ENCODE results near the gene CSRNP3. TPM values are rescaled to one million over a fixed set of nuclear protein-coding genes. Genes with fewer than 3 reads are reported as not detected.

CSRNP3 gene
- total and polyA plus RNA-seq, 4 donors = 0.20 to 5.4 (median 2.1) TPM

- no peaks in the 10 kb centered on the region for H3K9me3 ChIP-seq (ENCODE audit: control insufficient read depth, low read length)
- H3K4me1 ChIP-seq (ENCODE audit: control insufficient read depth in 1 of 2, insufficient read depth in 2 of 2, low read length in 2 of 2) = peaks cover 1 to 2% of the 10 kb centered on the region in 2 donors
- WGBS, 2 donors = 3 to 4% methylated on average over 5 of the region's 5 CpGs
- DNase-seq (no peak), ATAC-seq (ENCODE audit: low FRiP score) (peak; percentile 44)
- intact Hi-C loops (cut with DNase I) = no loop called here
- H3K36me3 ChIP-seq (ENCODE audit: control insufficient read depth in 1 of 2, insufficient read depth in 2 of 2, low read length in 1 of 2) = no peaks in the 10 kb centered on the region
- no peak overlapping the region for H3K27ac ChIP-seq (ENCODE audit: low read depth in 1 of 2, low read length in 2 of 2)
- peak overlapping the region in 1 of 2 donors; percentile 18 for H3K4me3 ChIP-seq (ENCODE audit: low read length in 2 of 2)
- H3K27me3 ChIP-seq (ENCODE audit: control insufficient read depth in 1 of 2, insufficient read depth in 2 of 2, low read length in 1 of 2) = no peaks in the 10 kb centered on the region
Measured at GRCh38 chr2:165621086-165621560, 151.6 kb downstream of the CSRNP3 start.

- H3K27ac ChIP-seq (ENCODE audit: low read depth in 1 of 2, low read length in 2 of 2) = no peak overlapping the region
- 97% methylated on average over 10 of the region's 10 CpGs for WGBS, 2 donors
- H3K4me3 ChIP-seq (ENCODE audit: low read length in 2 of 2) = no peak overlapping the region
- DNase-seq = no peak
- ATAC-seq (ENCODE audit: low FRiP score) = no peak
- no peaks in the 10 kb centered on the region for H3K27me3 ChIP-seq (ENCODE audit: control insufficient read depth in 1 of 2, insufficient read depth in 2 of 2, low read length in 1 of 2)
- peaks cover 1 to 2% of the 10 kb centered on the region in 2 donors for H3K4me1 ChIP-seq (ENCODE audit: control insufficient read depth in 1 of 2, insufficient read depth in 2 of 2, low read length in 2 of 2)
- no peaks in the 10 kb centered on the region for H3K36me3 ChIP-seq (ENCODE audit: control insufficient read depth in 1 of 2, insufficient read depth in 2 of 2, low read length in 1 of 2)
- H3K9me3 ChIP-seq (ENCODE audit: control insufficient read depth, low read length) = no peaks in the 10 kb centered on the region
- intact Hi-C loops (cut with DNase I) = no loop called here
Measured at GRCh38 chr2:165623161-165623560, 153.7 kb downstream of the CSRNP3 start.

- H3K36me3 ChIP-seq (ENCODE audit: control insufficient read depth in 1 of 2, insufficient read depth in 2 of 2, low read length in 1 of 2) = no peaks in the 10 kb centered on the region
- no peaks in the 10 kb centered on the region for H3K27me3 ChIP-seq (ENCODE audit: control insufficient read depth in 1 of 2, insufficient read depth in 2 of 2, low read length in 1 of 2)
- DNase-seq (no peak), ATAC-seq (ENCODE audit: low FRiP score) (no peak)
- 92 to 95% methylated on average over 6 of the region's 6 CpGs for WGBS, 2 donors
- peaks cover 1 to 2% of the 10 kb centered on the region in 2 donors for H3K4me1 ChIP-seq (ENCODE audit: control insufficient read depth in 1 of 2, insufficient read depth in 2 of 2, low read length in 2 of 2)
- no peaks in the 10 kb centered on the region for H3K9me3 ChIP-seq (ENCODE audit: control insufficient read depth, low read length)
- H3K4me3 ChIP-seq (ENCODE audit: low read length in 2 of 2) = no peak overlapping the region
- intact Hi-C loops (cut with DNase I) = no loop called here
- H3K27ac ChIP-seq (ENCODE audit: low read depth in 1 of 2, low read length in 2 of 2) = no peak overlapping the region
Measured at GRCh38 chr2:165623783-165624469, 154.4 kb downstream of the CSRNP3 start.

- no peak overlapping the region for H3K27ac ChIP-seq (ENCODE audit: low read depth in 1 of 2, low read length in 2 of 2)
- no peaks in the 10 kb centered on the region for H3K36me3 ChIP-seq (ENCODE audit: control insufficient read depth in 1 of 2, insufficient read depth in 2 of 2, low read length in 1 of 2)
- H3K4me3 ChIP-seq (ENCODE audit: low read length in 2 of 2) = no peak overlapping the region
- intact Hi-C loops (cut with DNase I) = no loop called here
- 71 to 84% methylated on average over 1 of the region's 1 CpG for WGBS, 2 donors
- DNase-seq (no peak), ATAC-seq (ENCODE audit: low FRiP score) (no peak)
- H3K27me3 ChIP-seq (ENCODE audit: control insufficient read depth in 1 of 2, insufficient read depth in 2 of 2, low read length in 1 of 2) = no peaks in the 10 kb centered on the region
- H3K9me3 ChIP-seq (ENCODE audit: control insufficient read depth, low read length) = no peaks in the 10 kb centered on the region
- H3K4me1 ChIP-seq (ENCODE audit: control insufficient read depth in 1 of 2, insufficient read depth in 2 of 2, low read length in 2 of 2) = peaks cover 1 to 2% of the 10 kb centered on the region in 2 donors
Measured at GRCh38 chr2:165624470-165624800, 154.9 kb downstream of the CSRNP3 start.

GRCh38 chr2:165627470-165627869, 158.0 kb downstream of the CSRNP3 start:
- WGBS, 2 donors = 93 to 95% methylated on average over 3 of the region's 3 CpGs
- no peak for ATAC-seq (ENCODE audit: low FRiP score)

GRCh38 chr2:165629776-165630175, 160.3 kb downstream of the CSRNP3 start:
- 91 to 95% methylated on average over 2 of the region's 2 CpGs for WGBS, 2 donors
- DNase-seq = no peak
- intact Hi-C loops (cut with DNase I) = no loop called here

More at GRCh38 chr2:165627470-165627869, 158.0 kb downstream of the CSRNP3 start:
- Histone ChIP-seq H3K4me1 (ENCODE audit: control insufficient read depth in 1 of 2, insufficient read depth in 2 of 2, low read length in 2 of 2) (no peaks in the 10 kb centered on the region), H3K36me3 (ENCODE audit: control insufficient read depth in 1 of 2, insufficient read depth in 2 of 2, low read length in 1 of 2) (no peaks in the 10 kb centered on the region), H3K9me3 (ENCODE audit: control insufficient read depth, low read length) (no peaks in the 10 kb centered on the region), H3K27me3 (ENCODE audit: control insufficient read depth in 1 of 2, insufficient read depth in 2 of 2, low read length in 1 of 2) (no peaks in the 10 kb centered on the region), H3K4me3 (ENCODE audit: low read length in 2 of 2) (no peak overlapping the region), H3K27ac (ENCODE audit: low read depth in 1 of 2, low read length in 2 of 2) (no peak overlapping the region)
- no peak for DNase-seq
- intact Hi-C loops (cut with DNase I) = no loop called here

GRCh38 chr2:165630236-165630635, 160.7 kb downstream of the CSRNP3 start:
- Histone ChIP-seq H3K36me3 (ENCODE audit: control insufficient read depth in 1 of 2, insufficient read depth in 2 of 2, low read length in 1 of 2) (no peaks in the 10 kb centered on the region), H3K9me3 (ENCODE audit: control insufficient read depth, low read length) (no peaks in the 10 kb centered on the region), H3K4me1 (ENCODE audit: control insufficient read depth in 1 of 2, insufficient read depth in 2 of 2, low read length in 2 of 2) (no peaks in the 10 kb centered on the region), H3K4me3 (ENCODE audit: low read length in 2 of 2) (no peak overlapping the region), H3K27me3 (ENCODE audit: control insufficient read depth in 1 of 2, insufficient read depth in 2 of 2, low read length in 1 of 2) (no peaks in the 10 kb centered on the region), H3K27ac (ENCODE audit: low read depth in 1 of 2, low read length in 2 of 2) (no peak overlapping the region)
- intact Hi-C loops (cut with DNase I) = no loop called here
- WGBS, 2 donors = 89 to 90% methylated on average over 3 of the region's 3 CpGs
- ATAC-seq (ENCODE audit: low FRiP score) (no peak), DNase-seq (no peak)

More at GRCh38 chr2:165629776-165630175, 160.3 kb downstream of the CSRNP3 start:
- no peaks in the 10 kb centered on the region for H3K4me1 ChIP-seq (ENCODE audit: control insufficient read depth in 1 of 2, insufficient read depth in 2 of 2, low read length in 2 of 2)
- H3K36me3 ChIP-seq (ENCODE audit: control insufficient read depth in 1 of 2, insufficient read depth in 2 of 2, low read length in 1 of 2) = no peaks in the 10 kb centered on the region
- no peak overlapping the region for H3K27ac ChIP-seq (ENCODE audit: low read depth in 1 of 2, low read length in 2 of 2)
- no peaks in the 10 kb centered on the region for H3K9me3 ChIP-seq (ENCODE audit: control insufficient read depth, low read length)
- ATAC-seq (ENCODE audit: low FRiP score) = no peak
- H3K27me3 ChIP-seq (ENCODE audit: control insufficient read depth in 1 of 2, insufficient read depth in 2 of 2, low read length in 1 of 2) = no peaks in the 10 kb centered on the region
- no peak overlapping the region for H3K4me3 ChIP-seq (ENCODE audit: low read length in 2 of 2)

GRCh38 chr2:165631089-165631488, 161.6 kb downstream of the CSRNP3 start:
- Histone ChIP-seq H3K36me3 (ENCODE audit: control insufficient read depth in 1 of 2, insufficient read depth in 2 of 2, low read length in 1 of 2) (no peaks in the 10 kb centered on the region), H3K4me1 (ENCODE audit: control insufficient read depth in 1 of 2, insufficient read depth in 2 of 2, low read length in 2 of 2) (no peaks in the 10 kb centered on the region), H3K4me3 (ENCODE audit: low read length in 2 of 2) (no peak overlapping the region), H3K27ac (ENCODE audit: low read depth in 1 of 2, low read length in 2 of 2) (no peak overlapping the region), H3K9me3 (ENCODE audit: control insufficient read depth, low read length) (no peaks in the 10 kb centered on the region), H3K27me3 (ENCODE audit: control insufficient read depth in 1 of 2, insufficient read depth in 2 of 2, low read length in 1 of 2) (no peaks in the 10 kb centered on the region)
- intact Hi-C loops (cut with DNase I) = no loop called here
- 68 to 93% methylated on average over 4 of the region's 4 CpGs for WGBS, 2 donors
- no peak for DNase-seq
- ATAC-seq (ENCODE audit: low FRiP score) = no peak

GRCh38 chr2:165632594-165632993, 163.1 kb downstream of the CSRNP3 start:
- H3K4me3 ChIP-seq (ENCODE audit: low read length in 2 of 2) = no peak overlapping the region
- no peaks in the 10 kb centered on the region for H3K36me3 ChIP-seq (ENCODE audit: control insufficient read depth in 1 of 2, insufficient read depth in 2 of 2, low read length in 1 of 2)
- H3K9me3 ChIP-seq (ENCODE audit: control insufficient read depth, low read length) = no peaks in the 10 kb centered on the region
- WGBS, 2 donors = 78 to 79% methylated on average over 2 of the region's 2 CpGs
- no peak overlapping the region for H3K27ac ChIP-seq (ENCODE audit: low read depth in 1 of 2, low read length in 2 of 2)
- no peaks in the 10 kb centered on the region for H3K4me1 ChIP-seq (ENCODE audit: control insufficient read depth in 1 of 2, insufficient read depth in 2 of 2, low read length in 2 of 2)
- ATAC-seq (ENCODE audit: low FRiP score) = no peak
- H3K27me3 ChIP-seq (ENCODE audit: control insufficient read depth in 1 of 2, insufficient read depth in 2 of 2, low read length in 1 of 2) = no peaks in the 10 kb centered on the region
- DNase-seq = no peak
- intact Hi-C loops (cut with DNase I) = no loop called here
